ENCODE data around the gene CD9.
A peak's percentile ranks its signal among the peaks of the same experiment; 100 is the strongest.

Gene CD9

GRCh38 chr12:6180268-6181051 lies 19.7 kb upstream of the CD9 start:
- TF ChIP-seq, protein P1, sequence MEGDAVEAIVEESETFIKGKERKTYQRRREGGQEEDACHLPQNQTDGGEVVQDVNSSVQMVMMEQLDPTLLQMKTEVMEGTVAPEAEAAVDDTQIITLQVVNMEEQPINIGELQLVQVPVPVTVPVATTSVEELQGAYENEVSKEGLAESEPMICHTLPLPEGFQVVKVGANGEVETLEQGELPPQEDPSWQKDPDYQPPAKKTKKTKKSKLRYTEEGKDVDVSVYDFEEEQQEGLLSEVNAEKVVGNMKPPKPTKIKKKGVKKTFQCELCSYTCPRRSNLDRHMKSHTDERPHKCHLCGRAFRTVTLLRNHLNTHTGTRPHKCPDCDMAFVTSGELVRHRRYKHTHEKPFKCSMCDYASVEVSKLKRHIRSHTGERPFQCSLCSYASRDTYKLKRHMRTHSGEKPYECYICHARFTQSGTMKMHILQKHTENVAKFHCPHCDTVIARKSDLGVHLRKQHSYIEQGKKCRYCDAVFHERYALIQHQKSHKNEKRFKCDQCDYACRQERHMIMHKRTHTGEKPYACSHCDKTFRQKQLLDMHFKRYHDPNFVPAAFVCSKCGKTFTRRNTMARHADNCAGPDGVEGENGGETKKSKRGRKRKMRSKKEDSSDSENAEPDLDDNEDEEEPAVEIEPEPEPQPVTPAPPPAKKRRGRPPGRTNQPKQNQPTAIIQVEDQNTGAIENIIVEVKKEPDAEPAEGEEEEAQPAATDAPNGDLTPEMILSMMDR (IDR thresholded peaks at IDR 0.05; ENCODE audit: unreplicated experiment in 3 of 3), result no peak
- Mint-ChIP-seq H3K27ac (peak overlapping the region; percentile 1 to 71 (median 5)), H3K4me1 (peaks cover 10% of the 10 kb centered on the region), H3K9me3 (no peaks in the 10 kb centered on the region), H3K36me3 (ENCODE audit: low read depth) (no peaks in the 10 kb centered on the region), H3K4me3 (no peak overlapping the region), H3K27me3 (ENCODE audit: low read depth) (no peaks in the 10 kb centered on the region)

DNA sequence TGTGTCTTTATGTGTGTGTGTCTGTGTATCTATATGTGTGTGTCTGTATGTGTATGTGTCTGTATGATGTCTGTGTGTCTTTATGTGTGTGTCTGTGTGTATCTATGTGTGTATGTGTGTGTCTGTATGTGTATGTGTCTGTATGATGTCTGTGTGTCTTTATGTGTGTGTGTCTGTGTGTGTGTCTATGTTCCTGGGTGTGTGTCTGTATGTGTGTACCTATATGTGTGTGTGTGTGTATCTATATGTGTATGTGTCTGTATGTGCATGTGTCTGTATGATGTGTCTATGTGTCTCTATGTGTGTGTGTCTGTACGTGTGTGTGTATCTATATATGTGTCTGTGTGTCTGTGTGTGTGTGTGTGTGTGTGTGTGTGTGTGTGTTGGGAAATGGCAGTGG lies 19.0 kb upstream of the CD9 start:
- Mint-ChIP-seq H3K9me3 (no peaks in the 10 kb centered on the region), H3K27me3 (ENCODE audit: low read depth) (no peaks in the 10 kb centered on the region)

GRCh38 chr12:6181583-6182278 lies 18.5 kb upstream of the CD9 start:
- Mint-ChIP-seq H3K36me3 (ENCODE audit: low read depth) (no peaks in the 10 kb centered on the region), H3K27me3 (ENCODE audit: low read depth) (no peaks in the 10 kb centered on the region), H3K4me1 (peaks cover 10% of the 10 kb centered on the region), H3K4me3 (peak overlapping the region; percentile 0 to 56 (median 42)), H3K9me3 (no peaks in the 10 kb centered on the region), H3K27ac (peak overlapping the region; percentile 34 to 83 (median 81))
- TF ChIP-seq, protein P1 (IDR thresholded peaks at IDR 0.05; ENCODE audit: unreplicated experiment in 3 of 3), result no peak

More for the DNA sequence above, 19.0 kb upstream of the CD9 start:
- H3K36me3 Mint-ChIP-seq (ENCODE audit: low read depth), result no peaks in the 10 kb centered on the region
- TF ChIP-seq, protein P1 (IDR thresholded peaks at IDR 0.05; ENCODE audit: unreplicated experiment in 3 of 3), result no peak
- no peak overlapping the region for H3K27ac Mint-ChIP-seq
- H3K4me1 Mint-ChIP-seq, result peaks cover 10% of the 10 kb centered on the region
- no peak overlapping the region for H3K4me3 Mint-ChIP-seq

- H3K4me1 Mint-ChIP-seq, result peaks cover 10% of the 10 kb centered on the region
- no peaks in the 10 kb centered on the region for H3K36me3 Mint-ChIP-seq (ENCODE audit: low read depth)
- H3K27ac Mint-ChIP-seq, result peak overlapping the region; percentile 34 to 83 (median 81)
- H3K9me3 Mint-ChIP-seq, result no peaks in the 10 kb centered on the region
- TF ChIP-seq, protein P1 (IDR thresholded peaks at IDR 0.05; ENCODE audit: unreplicated experiment in 3 of 3), result no peak
- no peaks in the 10 kb centered on the region for H3K27me3 Mint-ChIP-seq (ENCODE audit: low read depth)
- H3K4me3 Mint-ChIP-seq, result peak overlapping the region; percentile 0 to 56 (median 42)
These were observed 17.8 kb upstream of the CD9 start for GRCh38 chr12:6182279-6182898.

DNA sequence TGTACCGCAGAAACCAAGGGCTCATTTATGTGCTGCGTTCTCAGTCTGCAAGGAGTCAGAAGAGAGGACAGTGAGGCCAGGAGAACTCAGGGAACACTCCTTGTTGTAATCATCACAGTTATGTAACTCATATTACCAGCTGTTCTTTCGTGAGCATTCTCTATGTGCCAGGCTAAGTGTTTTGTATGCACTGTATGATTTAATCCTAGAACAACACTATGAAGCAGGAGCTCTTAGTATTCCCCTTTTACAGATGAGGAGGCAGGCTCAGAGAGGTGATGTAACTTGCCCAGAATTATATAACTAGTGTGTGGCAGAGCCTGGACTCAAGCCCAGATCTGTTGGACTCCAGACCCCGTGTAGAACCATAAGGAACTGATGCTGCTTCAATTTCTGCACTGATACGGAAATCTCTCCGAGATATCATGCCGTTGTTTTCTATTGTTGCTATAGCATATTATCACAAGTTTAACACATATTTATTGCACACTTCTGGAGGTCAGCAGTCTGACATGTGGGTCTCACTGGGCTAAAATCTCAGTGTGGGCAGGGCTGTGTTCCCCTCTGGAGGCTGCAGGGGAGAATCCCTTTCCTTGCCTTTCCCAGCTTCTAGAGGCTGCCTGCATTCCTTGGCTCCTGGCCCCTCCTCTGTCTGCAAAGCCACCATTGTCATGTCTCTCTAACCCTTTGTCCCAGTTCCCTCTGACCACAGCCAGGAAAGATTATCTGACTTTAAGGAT lies 16.3 kb upstream of the CD9 start:
- H3K27ac Mint-ChIP-seq, result no peak overlapping the region
- no peaks in the 10 kb centered on the region for H3K27me3 Mint-ChIP-seq (ENCODE audit: low read depth)
- H3K4me3 Mint-ChIP-seq, result no peak overlapping the region
- peaks cover 10% of the 10 kb centered on the region for H3K4me1 Mint-ChIP-seq
- H3K9me3 Mint-ChIP-seq, result no peaks in the 10 kb centered on the region
- TF ChIP-seq, protein P1 (IDR thresholded peaks at IDR 0.05; ENCODE audit: unreplicated experiment in 3 of 3), result no peak
- H3K36me3 Mint-ChIP-seq (ENCODE audit: low read depth), result no peaks in the 10 kb centered on the region

All from nephron (organoid).